ENCODE data around the gene MAST3. TPM values are rescaled to one million over a fixed set of nuclear protein-coding genes. Genes with fewer than 3 reads are reported as not detected.

MAST3 gene
- total RNA-seq (2021) (10.8 to 11.5 TPM (median 11.2 TPM) in 3 replicates), Bru-seq, nascent RNA (percentile 44 among the genes with signal in this experiment)
- long read RNA-seq, experiment 1, partial matches to known transcripts = 15 of 29 reads
- long read RNA-seq, experiment 1, other reads (novel, unspliced or antisense) = 14 of 29 reads
- long read RNA-seq, experiment 2, partial matches to known transcripts = 1 of 6 reads
- long read RNA-seq, experiment 2, other reads (novel, unspliced or antisense) = 5 of 6 reads
- long read RNA-seq, experiment 3 = 0 reads

DNA sequence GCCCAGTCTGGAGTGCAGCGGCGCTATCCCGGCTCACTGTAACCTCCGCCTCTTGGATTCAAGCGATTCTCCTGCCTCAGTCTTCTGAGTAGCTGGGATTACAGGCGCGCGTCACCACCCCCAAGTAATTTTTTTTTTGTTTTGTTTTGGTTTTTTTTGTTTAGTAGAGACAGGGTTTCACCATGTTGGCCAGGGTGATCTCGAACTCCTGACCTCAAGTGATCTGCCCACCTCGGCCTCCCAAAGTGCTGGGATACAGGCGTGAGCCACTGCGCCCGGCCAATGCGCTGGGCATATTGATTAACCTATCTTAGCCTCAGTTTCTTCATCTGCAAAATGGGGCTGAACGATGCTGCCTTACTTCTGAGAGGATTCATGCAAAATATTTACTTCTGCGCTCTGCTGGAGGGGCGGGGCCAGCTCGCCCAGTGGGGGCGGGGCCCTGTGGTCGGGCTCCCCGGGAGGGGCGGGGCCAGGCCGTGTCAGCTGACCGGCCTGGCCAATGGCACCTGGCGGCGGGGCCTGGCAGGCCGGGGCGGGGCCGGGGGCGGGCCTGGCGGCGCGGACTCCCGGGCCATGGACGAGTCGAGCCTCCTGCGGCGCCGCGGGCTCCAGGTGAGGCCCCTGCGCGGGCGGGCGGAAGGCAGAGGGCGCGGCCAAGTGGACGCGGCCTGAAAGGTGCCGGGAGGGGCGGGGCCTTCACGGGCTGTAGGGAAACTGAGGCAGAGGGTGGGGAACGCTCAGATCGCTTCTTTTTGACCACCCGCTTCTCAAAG is at the start of gene MAST3:
Gene MAST3 (plus strand): TSS at position 562 of the 776 bp plus-strand sequence. CDS start 15 bp downstream, at position 577.
- DNase-seq (ENCODE audit: low spot score) (peak; percentile 93), ATAC-seq (peak; percentile 83)
- ChIA-PET POLR2A (no interaction called here), CTCF (interaction anchor here (0.9 to 2.5 kb wide), 5 partner anchors 15 to 231 kb away, joined by 3 to 26 read pairs (median 3); partner anchors contain the start of gene ARRDC2)
- H3K4me3 Mint-ChIP-seq = peak within 1 kb of the TSS; percentile 74
- no peaks in the 10 kb centered on the region for H3K9me3 Mint-ChIP-seq
- H3K36me3 Mint-ChIP-seq = no peaks in the 10 kb centered on the region
- no peak within 1 kb of the TSS for H3K27ac Mint-ChIP-seq
- TF ChIP-seq E2F1 (CRISPR knock-in tag; IDR thresholded peaks at IDR 0.05) = no peak
- no peak for TF ChIP-seq HMGA2 (CRISPR knock-in tag; IDR thresholded peaks at IDR 0.05)
- TF ChIP-seq GTF2I (CRISPR knock-in tag; conservative IDR thresholded peaks at IDR 0.05) = peak; percentile 86; the same call in 1 of the 2 replicates
- TF ChIP-seq ZNF423 (CRISPR knock-in tag; IDR thresholded peaks at IDR 0.05) = peak; percentile 45
- TF ChIP-seq NFYB (CRISPR knock-in tag; conservative IDR thresholded peaks at IDR 0.05; ENCODE audit: low read depth) = peak; percentile 58
- TF ChIP-seq CREM (CRISPR knock-in tag; IDR thresholded peaks at IDR 0.05) = no peak
- no peak for TF ChIP-seq ZNF263 (CRISPR knock-in tag; IDR thresholded peaks at IDR 0.05; ENCODE audit: low read depth)
- TF ChIP-seq IRF2 (CRISPR knock-in tag; IDR thresholded peaks at IDR 0.05; ENCODE audit: borderline replicate concordance, low read depth) = no peak
- TF ChIP-seq SP1 (CRISPR knock-in tag; conservative IDR thresholded peaks at IDR 0.05) = peak; percentile 63; the same call in 1 of the 2 replicates
- TF ChIP-seq USF2 (CRISPR knock-in tag; IDR thresholded peaks at IDR 0.05) = peak; percentile 86
- TF ChIP-seq USF1 (CRISPR knock-in tag; IDR thresholded peaks at IDR 0.05) = peak; percentile 40; the same call in 1 of the 2 replicates
- H3K4me1 Mint-ChIP-seq = peaks cover 25% of the 10 kb centered on the region
- peaks cover 19% of the 10 kb centered on the region for H3K27me3 Mint-ChIP-seq (ENCODE audit: low read depth)

- Mint-ChIP-seq H3K4me3 (no peak overlapping the region), H3K9me3 (no peaks in the 10 kb centered on the region), H3K4me1 (peaks cover 9% of the 10 kb centered on the region), H3K27me3 (ENCODE audit: low read depth) (peaks cover 4% of the 10 kb centered on the region; the same call in 1 of the 2 replicates), H3K27ac (no peak overlapping the region), H3K36me3 (no peaks in the 10 kb centered on the region)
- no peak for ATAC-seq
- ChIA-PET POLR2A (no interaction called here), CTCF (no interaction called here)
- DNase-seq (ENCODE audit: low spot score) = no peak
- TF ChIP-seq ZNF512 (CRISPR knock-in tag; IDR thresholded peaks at IDR 0.05; ENCODE audit: borderline replicate concordance) (no peak), ZNF219 (CRISPR knock-in tag; IDR thresholded peaks at IDR 0.05; ENCODE audit: borderline replicate concordance) (no peak), ZNF416 (CRISPR knock-in tag; IDR thresholded peaks at IDR 0.05) (no peak), NR3C1 (CRISPR knock-in tag; conservative IDR thresholded peaks at IDR 0.05; ENCODE audit: low read depth) (no peak), NFE2L1 (CRISPR knock-in tag; IDR thresholded peaks at IDR 0.05) (no peak), AR (CRISPR knock-in tag; IDR thresholded peaks at IDR 0.05) (no peak), ESRRA (CRISPR knock-in tag; IDR thresholded peaks at IDR 0.05; ENCODE audit: borderline replicate concordance) (no peak), ZBTB21 (CRISPR knock-in tag; IDR thresholded peaks at IDR 0.05; ENCODE audit: borderline replicate concordance) (no peak), TEAD1 (CRISPR knock-in tag; IDR thresholded peaks at IDR 0.05) (no peak), ZMAT4 (CRISPR knock-in tag; IDR thresholded peaks at IDR 0.05) (no peak), ATF3 (CRISPR knock-in tag; conservative IDR thresholded peaks at IDR 0.05) (no peak), E2F5 (CRISPR knock-in tag; IDR thresholded peaks at IDR 0.05) (no peak), ETV6 (CRISPR knock-in tag; IDR thresholded peaks at IDR 0.05) (no peak)
Observed at GRCh38 chr19:18049385-18049784, 48.2 kb upstream of the MAST3 start.

Data from WTC11 (cell line).